GM23248 (cell line): ENCODE data around the gene SLC45A3. TPM values are rescaled to one million over a fixed set of nuclear protein-coding genes. Genes with fewer than 3 reads are reported as not detected.

Experiments used
- DNase-seq: peaks from one replicate; pipeline ENCODE4 v3.0.0-alpha.2; 2015
- H2AFZ ChIP-seq: fragments of 200-600 bp; sonication (generic); 2 replicates; pipeline ENCODE4 v1.6.1; 2016; ENCODE audit warnings: antibody characterized with exemption
- H3F3A ChIP-seq: fragments of 200-600 bp; sonication (generic); 2 replicates; pipeline ENCODE4 v1.6.1; 2016; ENCODE audit warnings: mild to moderate bottlenecking, antibody characterized with exemption, mixed run types; ENCODE audit not compliant: insufficient read depth
- H3K27ac ChIP-seq: fragments of 200-600 bp; sonication (generic); 2 replicates; pipeline ENCODE4 v1.5.1; 2016; ENCODE audit warnings: mild to moderate bottlenecking
- H3K27me3 ChIP-seq: fragments of 200-600 bp; sonication (generic); replicated peaks from 2 replicates; pipeline ENCODE4 v1.6.1; 2016; ENCODE audit warnings: mild to moderate bottlenecking; ENCODE audit not compliant: insufficient read depth
- H3K36me3 ChIP-seq: fragments of 200-600 bp; sonication (generic); 2 replicates; pipeline ENCODE4 v1.6.1; 2016; ENCODE audit warnings: low read depth, mild to moderate bottlenecking
- H3K4me1 ChIP-seq: fragments of 200-600 bp; sonication (generic); 2 replicates; pipeline ENCODE4 v1.6.1; 2016; ENCODE audit warnings: mild to moderate bottlenecking; ENCODE audit not compliant: insufficient read depth
- H3K4me2 ChIP-seq: fragments of 200-600 bp; sonication (generic); one replicate; pipeline ENCODE4 v1.6.1; 2016; ENCODE audit warnings: mild to moderate bottlenecking; ENCODE audit not compliant: unreplicated experiment
- H3K4me3 ChIP-seq: fragments of 200-600 bp; sonication (generic); 2 replicates; pipeline ENCODE4 v1.5.1; 2016; ENCODE audit warnings: mild to moderate bottlenecking
- H3K79me2 ChIP-seq: fragments of 200-600 bp; sonication (generic); 2 replicates; pipeline ENCODE4 v1.6.1; 2016; ENCODE audit warnings: mild to moderate bottlenecking; ENCODE audit not compliant: insufficient read depth
- H3K9ac ChIP-seq: fragments of 200-600 bp; sonication (generic); 2 replicates; pipeline ENCODE4 v1.6.1; 2016; ENCODE audit warnings: mild to moderate bottlenecking
- H3K9me2 ChIP-seq: fragments of 200-600 bp; sonication (generic); 2 replicates; pipeline ENCODE4 v1.6.1; 2016; ENCODE audit warnings: mixed run types, mild to moderate bottlenecking, moderate library complexity; ENCODE audit not compliant: insufficient read depth
- H3K9me3 ChIP-seq: fragments of 200-600 bp; sonication (generic); one replicate; pipeline ENCODE4 v1.6.1; 2017; ENCODE audit warnings: low read depth
- H4K20me1 ChIP-seq: fragments of 200-600 bp; sonication (generic); 2 replicates; pipeline ENCODE4 v1.6.0; 2016; ENCODE audit not compliant: insufficient read depth
- EZH2 ChIP-seq: fragments of 200-600 bp; sonication (generic); IDR thresholded peaks from 2 replicates; pipeline ENCODE4 v1.6.1; 2018; ENCODE audit warnings: antibody characterized with exemption, mild to moderate bottlenecking; ENCODE audit not compliant: insufficient read depth, poor library complexity, severe bottlenecking
- EZH2phosphoT487 ChIP-seq: fragments of 200-600 bp; sonication (generic); IDR thresholded peaks from 2 replicates; pipeline ENCODE4 v1.6.1; 2018; ENCODE audit warnings: antibody characterized with exemption, moderate library complexity, mild to moderate bottlenecking, low read depth; ENCODE audit not compliant: insufficient read depth
- WGBS, 2 experiments: methylation state at CpG; one replicate each; pipeline ENCODE4 v1.1.6; 2015 to 2017; ENCODE audit warnings: low lambda C conversion rate in 2 of 2, low coverage in 1 of 2; ENCODE audit errors: missing lambda C conversion rate in 2 of 2; 5-methylcytosine and 5-hydroxymethylcytosine counted together
- in situ Hi-C: fragments of 300-500 bp; cut with MboI; formaldehyde crosslinking; loops from 2 replicates; pipeline ENCODE4 v1.15.0; 2020
- polyA plus RNA-seq: library from polyadenylated mRNA; unstranded; fragments of >200 nt; fragmentation: Nextera tagmentation; extraction: Ambion mirVana; gene quantifications from 2 replicates; pipeline ENCODE4 v1.2.1, GENCODE V29; 2016
- small RNA-seq: library from RNA; depleted of rRNA; stranded (forward); fragments of <200 nt; gene quantifications from one replicate; pipeline ENCODE3, GENCODE V24; 2014; ENCODE audit warnings: low read depth, low replicate concordance
- total RNA-seq: library from RNA; depleted of rRNA; stranded (reverse); fragments of >200 nt; shearing (Covaris generic); gene quantifications from 2 replicates; pipeline ENCODE4 v1.2.3, GENCODE V29; 2014; rRNA removed

Gene SLC45A3
- total and polyA plus RNA-seq, 2 experiments from 2014 or later = 0.38 to 1.2 TPM

DNA sequence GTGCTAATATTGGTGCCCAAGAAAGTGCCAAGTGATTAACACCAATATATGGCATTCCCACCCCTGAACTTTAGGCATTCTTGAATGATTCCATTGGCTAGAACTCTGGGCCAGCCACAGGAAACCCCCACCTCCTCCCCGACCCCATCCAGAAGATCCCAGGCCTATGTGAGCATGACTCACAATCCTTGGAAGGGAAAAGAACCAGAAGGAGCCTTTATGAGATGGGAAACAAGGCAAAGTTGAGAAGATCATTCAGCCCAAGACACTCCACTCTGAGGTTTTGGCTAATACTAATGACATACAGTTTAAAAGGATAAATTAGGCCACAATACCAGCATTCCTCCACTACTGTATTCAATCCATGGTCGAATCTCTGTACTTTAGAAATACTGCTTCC is 70.3 kb downstream of the SLC45A3 start:
- Histone ChIP-seq H3F3A (no peaks in the 10 kb centered on the region), H3K4me2 (no peak overlapping the region), H3K27me3 (no peaks in the 10 kb centered on the region), H3K4me1 (peaks cover 12% of the 10 kb centered on the region), H3K9ac (no peak overlapping the region), H2AFZ (no peak overlapping the region), H3K27ac (no peak overlapping the region), H3K4me3 (no peak overlapping the region), H3K9me2 (no peaks in the 10 kb centered on the region), H3K9me3 (no peaks in the 10 kb centered on the region), H3K36me3 (peaks cover 26% of the 10 kb centered on the region), H4K20me1 (no peaks in the 10 kb centered on the region), H3K79me2 (peaks cover 59% of the 10 kb centered on the region)
- DNase-seq = peak; percentile 46
- in situ Hi-C loops = no loop called here
- 26 to 37% methylated on average over 2 of the region's 2 CpGs for WGBS, 2 experiments
- TF ChIP-seq EZH2 = no peak
- no peak for TF ChIP-seq EZH2phosphoT487

Small RNA genes within 50 kb of the gene (small RNA-seq; reads per million reads assigned to genes)
- gene RF00017 = not detected

Other genes starting within 250 kb of the SLC45A3 start
- gene BLACAT1, start 224.5 kb downstream of the SLC45A3 start, total RNA-seq = not detected in 2 replicates
- gene BLACAT1, start 224.5 kb downstream of the SLC45A3 start, polyA plus RNA-seq = not detected in 2 replicates
- gene CDK18, start 175.8 kb downstream of the SLC45A3 start, total RNA-seq = not detected in 2 replicates
- gene CDK18, start 175.8 kb downstream of the SLC45A3 start, polyA plus RNA-seq = not detected in 2 replicates
- 15.2 and 16.4 TPM in 2 replicates for gene ELK4, start 48.5 kb downstream of the SLC45A3 start, total RNA-seq
- 4.4 and 5.1 TPM in 2 replicates for gene ELK4, start 48.5 kb downstream of the SLC45A3 start, polyA plus RNA-seq
- gene NUCKS1, start 69.7 kb upstream of the SLC45A3 start, total RNA-seq = 122 and 125 TPM in 2 replicates
- gene NUCKS1, start 69.7 kb upstream of the SLC45A3 start, polyA plus RNA-seq = 69.2 and 69.9 TPM in 2 replicates
- gene RAB29, start 95.0 kb upstream of the SLC45A3 start, total RNA-seq = 12.1 and 16.8 TPM in 2 replicates
- gene RAB29, start 95.0 kb upstream of the SLC45A3 start, polyA plus RNA-seq = 18.0 and 18.1 TPM in 2 replicates
- gene SLC41A1, start 132.7 kb upstream of the SLC45A3 start, total RNA-seq = 22.4 and 24.4 TPM in 2 replicates
- gene SLC41A1, start 132.7 kb upstream of the SLC45A3 start, polyA plus RNA-seq = 21.3 and 22.7 TPM in 2 replicates
- gene PM20D1, start 169.6 kb upstream of the SLC45A3 start, total RNA-seq = 0.22 TPM in 1 of 2 replicates, not detected in the other
- 0.11 TPM in 1 of 2 replicates, not detected in the other for gene PM20D1, start 169.6 kb upstream of the SLC45A3 start, polyA plus RNA-seq